CD8-positive, alpha-beta memory T cell (primary cell): ENCODE results near the gene MACF1. TPM values are rescaled to one million over a fixed set of nuclear protein-coding genes. Genes with fewer than 3 reads are reported as not detected.
A peak's percentile ranks its signal among the peaks of the same experiment; 100 is the strongest.
"Not testable (repeated sequence)": the region's sequence is repeated elsewhere in the genome, so short reads cannot be mapped to it uniquely, and the experiment has no call there.

Source experiments
- CTCF ChIA-PET: fragments of 350-600 bp; sonication (Branson Sonifier 250); formaldehyde crosslinking; loops from one replicate; lab custom pipeline; 2021; ENCODE audit warnings: antibody characterized with exemption; lab: Charles Lee
- POLR2A ChIA-PET: fragments of 350-600 bp; sonication (Branson Sonifier 250); formaldehyde crosslinking; loops from one replicate; lab custom pipeline; 2021; ENCODE audit warnings: antibody characterized with exemption; lab: Charles Lee
- DNase-seq, 5 donors: peaks; one replicate each; pipeline versions ENCODE4 v3.0.0 to v3.0.0-alpha.2; 2020 to 2022; ENCODE audit warnings: mixed read lengths in 1 of 5
- H3K27ac ChIP-seq: one replicate; pipeline ENCODE4 v1.7.0; 2013; ENCODE audit warnings: low read depth, mild to moderate bottlenecking, low read length, moderate library complexity
- H3K27me3 ChIP-seq: 2 replicates; pipeline ENCODE4 v1.7.0; 2013; ENCODE audit warnings: low read length, mild to moderate bottlenecking; ENCODE audit not compliant: insufficient read depth, poor library complexity, severe bottlenecking
- H3K36me3 ChIP-seq: 2 replicates; pipeline ENCODE4 v1.7.0; 2013; ENCODE audit warnings: mild to moderate bottlenecking, low read length, moderate library complexity; ENCODE audit not compliant: insufficient read depth
- H3K4me1 ChIP-seq: 2 replicates; pipeline ENCODE4 v1.7.0; 2013; ENCODE audit warnings: mild to moderate bottlenecking, low read length, moderate library complexity; ENCODE audit not compliant: insufficient read depth
- H3K4me3 ChIP-seq: 2 replicates; pipeline ENCODE4 v1.7.0; 2013; ENCODE audit warnings: mild to moderate bottlenecking, low read length
- H3K9me3 ChIP-seq: 2 replicates; pipeline ENCODE4 v1.7.0; 2013; ENCODE audit warnings: mild to moderate bottlenecking, low read length
- H3K27ac Mint-ChIP-seq, 8 donors: one replicate each; pipeline ENCODE4 v1.8.0; 2020 to 2021; ENCODE audit warnings: mixed read lengths in 8 of 8, mild to moderate bottlenecking in 6 of 8, inconsistent platforms in 3 of 8, moderate library complexity in 3 of 8
- H3K27me3 Mint-ChIP-seq, 2 donors: one replicate each; pipeline ENCODE4 v1.8.0; 2020 to 2021; ENCODE audit warnings: mixed read lengths in 2 of 2, mild to moderate bottlenecking in 1 of 2, moderate library complexity in 1 of 2
- H3K36me3 Mint-ChIP-seq, 3 donors: one replicate each; pipeline ENCODE4 v1.8.0; 2020 to 2021; ENCODE audit warnings: mixed read lengths in 3 of 3, inconsistent platforms in 1 of 3, mild to moderate bottlenecking in 1 of 3
- H3K4me1 Mint-ChIP-seq, 3 donors: one replicate each; pipeline ENCODE4 v1.8.0; 2020 to 2021; ENCODE audit warnings: mixed read lengths in 3 of 3, inconsistent platforms in 1 of 3, mild to moderate bottlenecking in 1 of 3
- H3K4me3 Mint-ChIP-seq, 7 donors: one replicate each; pipeline ENCODE4 v1.8.0; 2020 to 2021; ENCODE audit warnings: mixed read lengths in 7 of 7, mild to moderate bottlenecking in 6 of 7, moderate library complexity in 4 of 7, inconsistent platforms in 2 of 7
- H3K9me3 Mint-ChIP-seq, 5 donors: one replicate each; pipeline ENCODE4 v1.8.0; 2020 to 2022; ENCODE audit warnings: mixed read lengths in 5 of 5, mild to moderate bottlenecking in 3 of 5, moderate library complexity in 2 of 5, inconsistent platforms in 1 of 5
- polyA plus RNA-seq: library from polyadenylated mRNA; unstranded; fragments of 300-500 nt; fragmentation: Illumina TruSeq; gene quantifications from one replicate; pipeline ENCODE4 v1.2.3, GENCODE V29; 2021
- total RNA-seq, 2 experiments: library from RNA; stranded (reverse); gene quantifications; one replicate each; pipeline ENCODE4 v1.2.3, GENCODE V29; 2021

MACF1 gene
- total and polyA plus RNA-seq, 3 experiments from 2014 or later, result 87.6 to 154 (median 151) TPM

DNA sequence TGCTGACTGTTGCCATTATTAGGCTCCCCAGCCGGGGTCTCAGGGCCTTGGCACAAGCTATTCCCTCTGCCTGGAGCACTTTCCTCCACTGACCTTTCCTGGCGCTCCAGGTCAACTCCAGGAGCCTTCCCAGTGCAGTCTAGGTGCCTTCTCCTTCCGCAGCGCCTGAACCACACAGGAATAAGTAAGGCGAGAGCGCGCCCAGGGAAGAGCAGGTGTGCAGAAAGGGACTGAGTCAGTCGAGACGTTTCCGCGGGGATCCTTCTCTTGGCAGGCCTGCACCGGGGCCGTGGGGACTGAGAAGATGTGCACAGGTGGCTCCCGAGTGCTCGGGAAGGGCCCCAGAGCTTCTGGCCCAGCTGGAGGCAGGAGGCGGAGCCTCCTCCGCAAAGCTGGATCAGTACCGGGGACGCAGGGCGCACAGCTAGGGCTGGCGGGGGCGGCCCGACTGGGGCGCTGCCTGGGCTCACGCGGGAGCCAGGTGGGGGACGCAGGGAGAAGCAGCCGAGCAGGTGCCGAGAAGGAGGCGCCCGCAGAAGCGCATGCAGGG is 286.2 kb downstream of the MACF1 start:
- POLR2A ChIA-PET, result no interaction called here
- Mint-ChIP-seq H3K36me3 (peaks cover 4 to 20% (median 5%) of the 10 kb centered on the region in 3 donors), H3K4me3 (peak overlapping the region; percentile 17 to 89 (median 66)), H3K9me3 (no peaks in the 10 kb centered on the region), H3K27me3 (peaks cover 8 to 22% of the 10 kb centered on the region in 2 donors), H3K27ac (peak overlapping the region in 2 of 8 donors; percentile 24 to 26), H3K4me1 (peaks cover 0 to 10% (median 9%) of the 10 kb centered on the region in 3 donors)
- Histone ChIP-seq H3K4me1 (no peaks in the 10 kb centered on the region), H3K36me3 (peaks cover 8% of the 10 kb centered on the region), H3K27ac (no peak overlapping the region), H3K27me3 (peaks cover 15% of the 10 kb centered on the region), H3K4me3 (no peak overlapping the region), H3K9me3 (no peaks in the 10 kb centered on the region)
- DNase-seq, result peak in 3 of 5 donors; percentile 15 to 57 (median 38)
- CTCF ChIA-PET, result no interaction called here

DNA sequence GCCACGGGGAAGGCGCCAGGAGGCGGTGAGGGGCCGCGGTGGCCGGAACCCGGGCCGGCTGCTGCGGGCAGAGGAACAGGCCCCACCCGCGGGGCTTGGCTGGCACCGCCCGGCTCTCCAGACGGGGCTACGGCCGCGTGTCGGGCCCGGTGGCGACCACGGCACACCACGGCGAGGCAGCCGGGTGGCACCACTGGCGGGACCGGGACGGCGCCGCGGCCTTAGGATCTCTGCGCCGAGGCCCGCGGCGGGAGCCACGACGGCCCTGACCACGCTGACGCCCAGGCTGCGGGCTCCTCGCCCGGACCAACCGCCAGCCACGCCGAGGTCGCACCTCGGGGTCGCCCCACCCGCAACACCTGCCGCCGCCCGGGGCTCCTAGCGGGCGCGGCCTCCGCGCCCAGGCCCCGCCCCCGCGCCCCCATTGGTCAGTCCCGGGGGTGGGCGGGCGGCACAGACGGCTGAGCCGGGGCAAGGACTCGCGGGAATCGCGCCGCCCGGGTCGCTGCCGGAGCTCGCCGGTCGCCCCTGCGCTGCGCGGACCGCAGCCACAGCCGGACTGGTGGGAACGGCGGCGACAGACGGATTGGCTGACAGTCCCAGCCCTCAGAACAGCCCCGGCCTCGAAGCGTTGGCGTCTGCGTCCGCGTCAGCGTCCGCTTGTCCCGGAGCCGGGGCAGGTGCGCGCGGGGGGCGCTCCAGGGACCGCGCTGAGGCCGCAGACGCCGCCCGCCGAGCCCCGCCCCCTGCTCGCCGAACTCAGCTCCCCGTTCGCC is 286.8 kb downstream of the MACF1 start, which contains the start of gene BMP8A:
TSS of gene BMP8A (plus strand) at position 491 of the 776 bp plus-strand sequence. CDS start 356 bp downstream, outside the sequence.
- Histone ChIP-seq H3K4me3 (no peak within 1 kb of the TSS), H3K27me3 (peaks cover 15% of the 10 kb centered on the region), H3K4me1 (no peaks in the 10 kb centered on the region), H3K27ac (no peak within 1 kb of the TSS), H3K36me3 (peaks cover 4% of the 10 kb centered on the region), H3K9me3 (no peaks in the 10 kb centered on the region)
- Mint-ChIP-seq H3K27me3 (peaks cover 8 to 22% of the 10 kb centered on the region in 2 donors), H3K4me1 (peaks cover 0 to 10% (median 9%) of the 10 kb centered on the region in 3 donors), H3K27ac (peak within 1 kb of the TSS in 2 of 8 donors; percentile 24 to 26), H3K9me3 (no peaks in the 10 kb centered on the region), H3K4me3 (peak within 1 kb of the TSS; percentile 63 to 89 (median 78)), H3K36me3 (peaks cover 4 to 14% (median 5%) of the 10 kb centered on the region in 3 donors)
- CTCF ChIA-PET, result no interaction called here
- peak; percentile 73 to 82 (median 78) for DNase-seq
- POLR2A ChIA-PET, result interaction anchor here (0.6 kb wide), 1 partner anchor 34 kb away, joined by 6 read pairs; no protein-coding TSS in a partner anchor

DNA sequence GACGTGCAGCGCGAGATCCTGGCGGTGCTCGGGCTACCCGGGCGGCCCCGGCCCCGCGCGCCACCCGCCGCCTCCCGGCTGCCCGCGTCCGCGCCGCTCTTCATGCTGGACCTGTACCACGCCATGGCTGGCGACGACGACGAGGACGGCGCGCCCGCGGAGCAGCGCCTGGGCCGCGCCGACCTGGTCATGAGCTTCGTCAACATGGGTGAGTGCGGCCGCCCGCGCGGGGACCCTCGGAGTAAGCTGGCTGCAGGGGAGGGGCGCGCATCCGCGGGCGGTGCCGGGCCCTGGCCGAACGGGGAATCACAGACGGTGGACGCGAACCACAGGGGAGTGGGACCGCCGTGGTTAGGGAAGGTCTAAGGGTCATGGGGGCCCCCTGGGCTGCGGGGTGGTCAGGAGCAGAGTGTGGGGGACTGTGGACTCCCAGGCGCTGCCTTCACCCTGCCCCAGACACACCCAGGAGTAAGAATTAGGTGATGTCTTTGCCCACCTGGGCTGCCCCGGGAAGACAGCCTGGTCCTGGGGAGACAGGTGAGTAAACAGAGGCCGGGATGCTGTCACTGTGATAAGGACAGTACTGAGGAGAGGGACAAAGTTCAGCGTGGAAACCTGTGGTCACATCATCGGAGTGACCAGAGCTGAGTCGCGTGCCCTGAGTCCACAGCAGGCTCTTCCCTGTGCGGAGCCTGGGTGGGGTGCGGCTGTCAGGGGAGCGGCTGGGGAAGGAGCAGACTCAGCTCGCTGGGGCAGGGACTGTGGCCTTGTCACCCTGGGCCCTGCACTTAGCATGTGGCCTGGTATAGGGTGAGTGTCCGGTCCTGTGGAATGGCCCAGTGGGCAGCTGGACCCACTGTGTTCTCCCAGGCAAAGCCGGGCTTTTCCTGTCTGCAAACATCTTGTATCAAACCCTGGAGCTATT is 287.9 kb downstream of the MACF1 start:
- CTCF ChIA-PET, H3K36me3 Mint-ChIP-seq, H3K4me3 ChIP-seq, H3K9me3 ChIP-seq, H3K36me3 ChIP-seq, H3K9me3 Mint-ChIP-seq, POLR2A ChIA-PET, H3K4me1 ChIP-seq, H3K27ac ChIP-seq, DNase-seq: not testable (repeated sequence)
- peaks cover 18% of the 10 kb centered on the region for H3K27me3 ChIP-seq
- H3K27ac Mint-ChIP-seq, result peak overlapping the region in 1 of 8 donors; percentile 50
- H3K4me3 Mint-ChIP-seq, result peak overlapping the region; percentile 66 to 88 (median 71)
- peaks cover 0 to 10% (median 9%) of the 10 kb centered on the region in 3 donors for H3K4me1 Mint-ChIP-seq
- H3K27me3 Mint-ChIP-seq, result peaks cover 8 to 25% of the 10 kb centered on the region in 2 donors

DNA sequence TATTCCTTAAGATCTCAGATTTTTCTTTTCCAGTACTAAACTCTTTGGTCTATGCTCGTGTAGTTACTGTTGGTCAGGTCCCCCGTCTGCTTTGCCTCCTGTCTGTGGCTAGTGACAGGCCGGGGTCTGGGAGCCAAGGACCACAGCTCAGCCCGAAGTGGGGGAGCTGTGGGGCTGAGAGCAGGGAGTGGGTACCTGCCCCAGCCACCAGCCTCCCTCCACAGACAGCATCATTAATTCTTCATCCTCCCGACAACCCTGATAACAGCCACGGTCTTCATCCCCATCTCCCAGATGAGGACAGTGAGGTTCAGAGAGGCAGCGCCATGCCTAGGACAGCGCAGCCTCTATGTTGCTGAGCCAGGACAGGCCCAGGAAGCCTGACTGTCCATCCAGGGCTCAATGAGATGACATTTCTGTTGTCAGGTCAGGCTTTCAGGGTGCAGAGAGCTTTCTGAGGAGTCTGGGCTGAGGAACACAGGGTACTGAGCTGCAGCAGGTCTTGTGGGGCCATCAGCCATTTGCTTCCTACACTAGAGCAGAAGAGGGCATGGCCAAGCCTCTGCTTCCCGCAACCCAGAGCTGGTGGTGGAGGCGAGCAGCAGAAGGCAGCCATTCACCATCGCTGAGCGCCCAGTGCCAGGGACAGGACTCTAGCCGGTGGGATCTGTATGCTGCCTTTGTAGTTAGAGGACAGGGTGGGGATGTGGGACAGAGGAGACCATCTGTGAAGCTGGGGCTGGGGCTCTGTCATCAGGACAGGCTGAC is 288.7 kb downstream of the MACF1 start:
- H3K36me3 Mint-ChIP-seq, CTCF ChIA-PET, H3K4me3 ChIP-seq, DNase-seq, H3K36me3 ChIP-seq, H3K27ac Mint-ChIP-seq, H3K9me3 ChIP-seq, H3K4me1 ChIP-seq, POLR2A ChIA-PET, H3K9me3 Mint-ChIP-seq, H3K27ac ChIP-seq: not testable (repeated sequence)
- peak overlapping the region; percentile 27 to 88 (median 70) for H3K4me3 Mint-ChIP-seq
- peaks cover 0 to 10% (median 9%) of the 10 kb centered on the region in 3 donors for H3K4me1 Mint-ChIP-seq
- H3K27me3 ChIP-seq, result peaks cover 18% of the 10 kb centered on the region
- H3K27me3 Mint-ChIP-seq, result peaks cover 8 to 28% of the 10 kb centered on the region in 2 donors

DNA sequence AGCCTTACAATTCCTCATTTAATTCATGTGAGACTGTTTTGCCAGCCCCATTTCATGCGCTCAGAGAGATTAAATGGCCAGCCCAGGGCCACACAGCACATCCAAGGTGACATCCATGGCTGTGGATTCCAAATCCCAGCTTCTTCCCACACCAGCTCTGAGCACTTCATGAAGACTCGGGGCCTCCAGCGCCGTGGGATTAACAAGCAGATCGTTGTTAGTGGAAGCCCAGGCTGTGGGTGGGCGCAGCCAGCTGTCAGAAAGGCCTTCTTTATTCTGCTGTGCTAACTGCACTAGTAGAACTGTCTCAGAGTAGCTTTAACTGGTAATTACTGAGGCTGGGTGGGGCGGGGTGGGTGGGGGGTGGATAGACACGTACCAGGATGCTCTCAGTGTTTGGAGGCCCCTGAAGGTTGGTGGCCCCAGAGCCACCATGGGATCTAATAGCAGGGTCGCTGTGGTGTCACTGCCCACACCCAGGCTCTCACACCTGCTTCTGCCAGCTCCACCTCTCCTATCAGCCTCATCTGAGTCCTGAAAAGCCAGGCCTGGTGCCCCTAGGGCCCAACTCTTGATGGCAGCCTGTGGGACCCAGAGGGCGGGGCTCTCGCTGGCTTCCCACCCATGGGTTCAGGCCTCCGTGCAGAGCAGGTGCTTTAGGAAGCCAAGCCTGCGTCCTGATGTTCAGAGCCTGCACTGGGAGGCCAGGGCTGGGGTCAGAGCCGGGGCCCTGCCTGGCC is 290.3 kb downstream of the MACF1 start:
- Mint-ChIP-seq H3K27me3 (peaks cover 11 to 28% of the 10 kb centered on the region in 2 donors), H3K27ac (no peak overlapping the region), H3K4me3 (peak overlapping the region in 1 of 7 donors; percentile 72), H3K36me3 (no peaks in the 10 kb centered on the region), H3K9me3 (no peaks in the 10 kb centered on the region), H3K4me1 (peaks cover 0 to 10% (median 9%) of the 10 kb centered on the region in 3 donors)
- Histone ChIP-seq H3K4me1 (no peaks in the 10 kb centered on the region), H3K4me3 (no peak overlapping the region), H3K27ac (no peak overlapping the region), H3K27me3 (peaks cover 18% of the 10 kb centered on the region), H3K36me3 (no peaks in the 10 kb centered on the region), H3K9me3 (no peaks in the 10 kb centered on the region)
- DNase-seq, result no peak
- ChIA-PET CTCF (no interaction called here), POLR2A (no interaction called here)

DNA sequence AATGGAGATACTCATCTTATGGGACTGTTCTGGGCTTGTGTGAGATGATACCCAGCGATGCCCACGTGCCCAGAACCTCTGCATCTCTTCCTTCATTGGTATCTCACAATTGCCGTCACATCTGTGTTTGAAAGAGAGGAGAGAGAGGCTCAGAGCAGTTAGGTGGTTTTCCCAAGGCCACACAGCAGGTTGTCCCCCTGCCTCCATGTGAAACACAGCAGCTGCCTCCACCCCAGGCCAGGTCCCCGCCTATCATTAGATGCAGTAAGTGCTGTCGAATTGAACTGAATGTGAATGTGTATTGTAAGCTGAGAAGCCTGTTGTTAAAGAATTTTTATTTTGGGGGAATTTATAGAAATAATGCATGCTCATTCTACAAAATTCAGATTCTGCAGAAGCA is 292.0 kb downstream of the MACF1 start:
- H3K9me3 Mint-ChIP-seq, H3K27ac Mint-ChIP-seq: not testable (repeated sequence)

DNA sequence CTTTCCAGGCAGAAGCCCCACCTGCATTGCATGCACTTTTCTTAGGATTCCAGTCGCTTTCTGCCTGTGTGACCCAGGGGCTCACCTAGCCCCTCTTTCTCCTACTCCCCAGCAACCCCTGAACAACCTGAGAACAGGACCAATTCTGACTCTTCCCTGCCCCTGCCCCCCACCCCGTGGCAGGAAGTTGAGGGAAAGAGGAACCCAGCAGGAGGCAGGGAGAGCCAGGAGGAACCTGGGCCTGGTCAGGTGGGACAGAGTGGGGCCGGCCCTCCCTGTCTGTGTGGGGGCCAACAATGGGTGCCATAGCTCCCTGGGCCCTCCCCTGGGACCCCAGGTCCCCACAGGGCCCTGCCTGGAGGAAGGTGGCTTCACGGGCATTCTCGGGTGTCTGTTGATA is 293.1 kb downstream of the MACF1 start:
- H3K4me1 Mint-ChIP-seq, result peaks cover 0 to 3% (median 0%) of the 10 kb centered on the region in 3 donors
- H3K36me3 Mint-ChIP-seq, result no peaks in the 10 kb centered on the region

More for the DNA sequence above, 292.0 kb downstream of the MACF1 start:
- H3K27ac ChIP-seq, H3K4me3 Mint-ChIP-seq, H3K36me3 Mint-ChIP-seq, DNase-seq, H3K4me1 ChIP-seq, CTCF ChIA-PET, H3K36me3 ChIP-seq, H3K9me3 ChIP-seq, H3K4me3 ChIP-seq, H3K4me1 Mint-ChIP-seq, POLR2A ChIA-PET: not testable (repeated sequence)
- peaks cover 18% of the 10 kb centered on the region for H3K27me3 ChIP-seq
- peaks cover 11 to 28% of the 10 kb centered on the region in 2 donors for H3K27me3 Mint-ChIP-seq

More for the DNA sequence above, 293.1 kb downstream of the MACF1 start:
- Mint-ChIP-seq H3K4me3 (no peak overlapping the region), H3K9me3 (no peaks in the 10 kb centered on the region), H3K27me3 (peaks cover 11 to 27% of the 10 kb centered on the region in 2 donors), H3K27ac (peak overlapping the region in 1 of 8 donors; percentile 32)
- H3K4me1 ChIP-seq, result no peaks in the 10 kb centered on the region
- ChIA-PET CTCF (no interaction called here), POLR2A (no interaction called here)
- H3K27ac ChIP-seq, result no peak overlapping the region
- H3K4me3 ChIP-seq, result no peak overlapping the region
- H3K36me3 ChIP-seq, result no peaks in the 10 kb centered on the region
- no peaks in the 10 kb centered on the region for H3K9me3 ChIP-seq
- no peak for DNase-seq
- peaks cover 17% of the 10 kb centered on the region for H3K27me3 ChIP-seq
